Vagina (tissue), 2 donors: ENCODE data around the gene POLA2. TPM values are rescaled to one million over a fixed set of nuclear protein-coding genes. Genes with fewer than 3 reads are reported as not detected.

Experiments
- DNase-seq, 2 donors: peaks; one replicate each; pipeline ENCODE4 v3.0.0-alpha.2; 2017; ENCODE audit errors: extremely low spot score in 2 of 2
- H3K27ac ChIP-seq: fragments of 200-600 bp; sonication (generic); one replicate; pipeline ENCODE4 v1.5.1; 2019
- H3K27me3 ChIP-seq: fragments of 200-600 bp; sonication (generic); one replicate; pipeline ENCODE4 v1.5.1; 2019
- H3K36me3 ChIP-seq, 2 donors: fragments of 200-600 bp; sonication (generic); one replicate each; pipeline ENCODE4 v1.5.1; 2017 to 2019
- H3K4me1 ChIP-seq: fragments of 200-600 bp; sonication (generic); one replicate; pipeline ENCODE4 v1.5.1; 2019
- H3K4me3 ChIP-seq, 2 donors: fragments of 200-600 bp; sonication (generic); 1 replicate in 1 of 2; 2 replicates in 1 of 2; pipeline ENCODE4 v1.5.1; 2016 to 2019
- H3K9me3 ChIP-seq: fragments of 200-600 bp; sonication (generic); one replicate; pipeline ENCODE4 v1.5.1; 2019
- POLR2A ChIP-seq, 2 donors: fragments of 450-650 bp; IDR thresholded peaks; one replicate each; pipeline ENCODE4 v1.6.1; 2017; ENCODE audit warnings: antibody characterized with exemption in 2 of 2, mild to moderate bottlenecking in 2 of 2, moderate library complexity in 2 of 2
- POLR2AphosphoS5 ChIP-seq, 2 donors: sonication (generic); formaldehyde crosslinking; IDR thresholded peaks; one replicate each; pipeline ENCODE4 v1.9.0; 2017; ENCODE audit warnings: antibody characterized with exemption in 2 of 2, mild to moderate bottlenecking in 2 of 2, low read depth in 1 of 2; ENCODE audit not compliant: insufficient read depth in 1 of 2
- intact Hi-C: fragments of 100-400 bp; cut with DNase I; formaldehyde crosslinking; loops from one replicate; pipeline ENCODE4 v1.15.1; 2023
- total RNA-seq: library from RNA; depleted of rRNA; stranded (reverse); fragments of >200 nt; gene quantifications from one replicate; pipeline ENCODE4 v1.2.3, GENCODE V29; 2016
- TF ChIP-seq, protein P1 (sequence below), 3 experiments: fragments of 450-650 bp in 2 of 3; fragments of 200-600 bp in 1 of 3; sonication (generic) in 1 of 3; IDR thresholded peaks; one replicate each; pipeline ENCODE4 v1.5.1; 2017 to 2019; ENCODE audit warnings: antibody characterized with exemption in 3 of 3, mild to moderate bottlenecking in 2 of 3, moderate library complexity in 2 of 3

Gene POLA2
- total RNA-seq, 1 donor from 2014 or later, result 9.6 TPM

DNA sequence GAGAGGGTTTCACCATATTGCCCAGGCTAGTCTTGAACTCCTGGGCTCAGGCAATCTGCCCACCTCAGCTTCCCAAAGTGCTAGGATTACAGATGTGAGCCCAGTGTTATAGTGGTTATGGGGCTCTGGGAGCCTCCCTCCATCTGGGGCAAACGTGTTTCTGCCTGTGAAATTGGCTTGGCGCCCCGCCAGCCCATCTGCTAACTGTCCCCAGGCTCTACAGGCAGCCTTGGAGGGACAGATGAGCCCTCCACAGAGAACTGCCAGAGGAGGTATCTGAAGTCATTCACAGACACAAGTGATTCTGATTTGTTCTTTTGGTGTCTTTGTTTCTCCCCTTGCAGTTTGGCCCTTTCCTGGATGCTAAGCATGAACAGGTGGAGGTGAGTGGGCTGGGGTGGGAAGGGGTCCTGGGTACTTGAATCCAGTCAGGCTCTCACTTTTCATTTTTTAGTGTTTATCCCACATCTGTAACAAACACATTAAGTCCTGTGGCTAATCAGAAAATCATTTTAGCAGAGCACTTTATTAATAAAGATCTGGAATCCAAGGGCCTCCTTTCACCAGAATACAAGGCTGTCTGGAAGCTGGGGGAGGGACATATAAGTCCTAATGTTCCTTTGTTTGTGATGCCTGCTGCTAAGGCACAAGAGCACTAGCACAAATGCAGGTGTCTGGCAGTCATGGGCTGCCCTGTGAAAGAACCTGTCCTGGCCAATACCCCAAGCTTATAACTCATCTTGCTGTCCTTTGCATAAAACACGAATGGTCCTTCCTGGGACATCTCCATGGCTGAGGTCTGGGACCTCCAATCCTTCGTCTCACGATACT is 27.2 kb downstream of the POLA2 start:
- peak overlapping the region; percentile 82 for H3K27ac ChIP-seq
- H3K36me3 ChIP-seq, result no peaks in the 10 kb centered on the region
- peaks cover 42% of the 10 kb centered on the region for H3K4me1 ChIP-seq
- H3K9me3 ChIP-seq, result no peaks in the 10 kb centered on the region
- TF ChIP-seq POLR2A (IDR thresholded peaks at IDR 0.05), result no peak
- TF ChIP-seq, protein P1, sequence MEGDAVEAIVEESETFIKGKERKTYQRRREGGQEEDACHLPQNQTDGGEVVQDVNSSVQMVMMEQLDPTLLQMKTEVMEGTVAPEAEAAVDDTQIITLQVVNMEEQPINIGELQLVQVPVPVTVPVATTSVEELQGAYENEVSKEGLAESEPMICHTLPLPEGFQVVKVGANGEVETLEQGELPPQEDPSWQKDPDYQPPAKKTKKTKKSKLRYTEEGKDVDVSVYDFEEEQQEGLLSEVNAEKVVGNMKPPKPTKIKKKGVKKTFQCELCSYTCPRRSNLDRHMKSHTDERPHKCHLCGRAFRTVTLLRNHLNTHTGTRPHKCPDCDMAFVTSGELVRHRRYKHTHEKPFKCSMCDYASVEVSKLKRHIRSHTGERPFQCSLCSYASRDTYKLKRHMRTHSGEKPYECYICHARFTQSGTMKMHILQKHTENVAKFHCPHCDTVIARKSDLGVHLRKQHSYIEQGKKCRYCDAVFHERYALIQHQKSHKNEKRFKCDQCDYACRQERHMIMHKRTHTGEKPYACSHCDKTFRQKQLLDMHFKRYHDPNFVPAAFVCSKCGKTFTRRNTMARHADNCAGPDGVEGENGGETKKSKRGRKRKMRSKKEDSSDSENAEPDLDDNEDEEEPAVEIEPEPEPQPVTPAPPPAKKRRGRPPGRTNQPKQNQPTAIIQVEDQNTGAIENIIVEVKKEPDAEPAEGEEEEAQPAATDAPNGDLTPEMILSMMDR (IDR thresholded peaks at IDR 0.05), result no peak
- TF ChIP-seq POLR2AphosphoS5 (IDR thresholded peaks at IDR 0.05; ENCODE audit: insufficient read depth in 1 of 2, low read depth in 1 of 2), result no peak
- no peak overlapping the region for H3K4me3 ChIP-seq
- intact Hi-C loops, result no loop called here
- no peak for DNase-seq
- no peaks in the 10 kb centered on the region for H3K27me3 ChIP-seq

DNA sequence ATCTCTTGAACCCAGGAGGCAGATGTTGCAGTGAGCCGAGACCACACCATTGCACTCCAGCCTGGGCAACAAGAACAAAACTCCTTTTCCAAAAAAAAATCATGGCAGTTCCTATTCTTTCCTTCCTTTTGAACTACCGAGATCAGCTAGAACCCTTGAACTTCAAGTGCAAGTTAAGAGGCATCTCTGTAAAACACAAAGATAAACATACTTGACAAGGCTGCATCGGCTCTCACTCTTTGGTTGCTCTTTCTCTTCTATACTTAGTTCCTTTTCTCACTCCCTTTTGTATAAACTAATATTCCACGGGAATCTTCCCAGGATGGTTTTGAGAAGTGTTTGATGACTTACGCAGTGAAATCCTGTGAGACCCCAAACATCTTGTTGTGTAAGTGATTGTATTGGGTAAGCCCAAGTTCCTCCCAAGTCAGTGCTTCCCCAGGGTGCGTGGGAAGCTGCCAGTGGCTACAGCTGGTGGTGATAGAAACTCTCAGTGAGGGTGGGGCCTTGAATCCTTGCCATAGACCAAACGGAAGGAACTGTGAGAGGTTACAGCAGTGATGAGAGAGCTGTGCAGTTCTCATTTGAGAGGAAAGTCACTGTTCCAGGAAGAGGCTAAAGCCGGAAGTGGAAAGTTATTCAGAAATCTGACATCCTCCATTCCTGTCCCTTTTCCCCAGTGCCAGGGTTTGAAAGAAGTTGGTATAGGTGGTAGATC is 28.8 kb downstream of the POLA2 start:
- DNase-seq, result peak in 1 of 2 donors; percentile 97
- peak overlapping the region in 1 of 2 donors; percentile 15 for H3K4me3 ChIP-seq
- H3K4me1 ChIP-seq, result peaks cover 59% of the 10 kb centered on the region
- H3K9me3 ChIP-seq, result no peaks in the 10 kb centered on the region
- H3K27ac ChIP-seq, result peak overlapping the region; percentile 82
- H3K36me3 ChIP-seq, result peaks cover 0 to 2% of the 10 kb centered on the region in 2 donors
- H3K27me3 ChIP-seq, result no peaks in the 10 kb centered on the region
- intact Hi-C loops, result no loop called here
- TF ChIP-seq, protein P1 (IDR thresholded peaks at IDR 0.05), result no peak
- TF ChIP-seq POLR2A (IDR thresholded peaks at IDR 0.05) (peak in 1 of 2 donors; percentile 19), POLR2AphosphoS5 (IDR thresholded peaks at IDR 0.05; ENCODE audit: insufficient read depth in 1 of 2, low read depth in 1 of 2) (peak; percentile 40 to 86)

DNA sequence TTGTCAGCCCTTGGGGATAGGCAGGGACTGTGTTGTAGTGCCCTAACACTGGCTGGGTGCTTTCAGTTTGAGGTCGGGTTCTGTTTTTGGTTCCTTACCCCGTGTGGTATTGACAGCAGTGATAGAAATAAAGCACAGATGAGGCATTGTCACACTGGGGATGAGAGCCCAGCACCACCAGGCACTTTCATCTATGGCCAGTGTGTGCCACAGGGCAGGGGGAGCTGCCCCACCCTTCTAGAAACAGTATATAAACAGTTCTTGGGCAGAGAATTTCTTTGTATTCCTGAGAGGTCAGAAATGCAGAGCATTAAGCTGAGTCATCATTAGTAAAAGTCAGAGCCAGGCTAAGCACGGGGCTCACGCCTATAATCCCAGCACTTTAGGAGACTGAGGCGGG is 29.9 kb downstream of the POLA2 start:
- TF ChIP-seq POLR2A (IDR thresholded peaks at IDR 0.05) (no peak), POLR2AphosphoS5 (IDR thresholded peaks at IDR 0.05; ENCODE audit: insufficient read depth in 1 of 2, low read depth in 1 of 2) (no peak)
- TF ChIP-seq, protein P1 (IDR thresholded peaks at IDR 0.05), result no peak
- H3K27ac ChIP-seq, result peak overlapping the region; percentile 82
- no peak for DNase-seq
- peak overlapping the region in 1 of 2 donors; percentile 15 for H3K4me3 ChIP-seq
- H3K9me3 ChIP-seq, result no peaks in the 10 kb centered on the region
- H3K4me1 ChIP-seq, result peaks cover 69% of the 10 kb centered on the region
- intact Hi-C loops, result no loop called here
- H3K27me3 ChIP-seq, result no peaks in the 10 kb centered on the region
- H3K36me3 ChIP-seq, result peaks cover 0 to 6% of the 10 kb centered on the region in 2 donors

DNA sequence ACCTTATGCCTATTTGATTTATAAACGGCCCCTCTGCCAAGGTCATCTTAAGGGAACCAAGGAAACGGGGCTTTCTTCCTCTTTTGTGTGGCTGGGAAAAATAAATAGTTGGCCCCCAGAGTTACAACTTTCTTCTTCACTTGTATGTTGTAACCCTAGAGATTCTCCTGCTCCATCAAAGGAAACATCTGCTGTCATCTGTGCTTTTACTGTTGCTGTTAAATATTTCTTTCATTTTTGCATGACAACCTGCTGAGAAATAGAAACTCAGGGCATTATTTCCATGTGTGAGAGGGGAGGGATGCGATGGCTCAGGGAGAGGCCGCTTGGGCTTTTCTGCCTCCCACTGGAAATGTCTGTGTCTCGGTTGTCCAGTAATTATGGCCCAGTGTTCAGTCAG is 31.1 kb downstream of the POLA2 start:
- no peak for DNase-seq
- intact Hi-C loops, result no loop called here
- H3K27ac ChIP-seq, result peak overlapping the region; percentile 82
- TF ChIP-seq, protein P1 (IDR thresholded peaks at IDR 0.05), result no peak
- TF ChIP-seq POLR2A (IDR thresholded peaks at IDR 0.05) (no peak), POLR2AphosphoS5 (IDR thresholded peaks at IDR 0.05; ENCODE audit: insufficient read depth in 1 of 2, low read depth in 1 of 2) (no peak)
- H3K27me3 ChIP-seq, result no peaks in the 10 kb centered on the region
- peaks cover 82% of the 10 kb centered on the region for H3K4me1 ChIP-seq
- peaks cover 0 to 6% of the 10 kb centered on the region in 2 donors for H3K36me3 ChIP-seq
- H3K4me3 ChIP-seq, result no peak overlapping the region
- no peaks in the 10 kb centered on the region for H3K9me3 ChIP-seq
